ENCODE results near the gene TTL.
"Not testable (repeated sequence)": the region's sequence is repeated elsewhere in the genome, so short reads cannot be mapped to it uniquely, and the experiment has no call there.

Gene TTL

GRCh38 chr2:112481528-112482233 is at the start of gene TTL:
TTL (plus strand) TSS chr2:112482156; CDS start chr2:112482345, 189 bp downstream.
- peak; percentile 87 for DNase-seq

GRCh38 chr2:112432390-112432734 is 49.6 kb upstream of the TTL start:
- DNase-seq, result peak; percentile 4

- peak; percentile 21 for DNase-seq
Observed at GRCh38 chr2:112432735-112433479, 49.0 kb upstream of the TTL start.

- peak; percentile 94 for DNase-seq
Observed at GRCh38 chr2:112433480-112433879, 48.5 kb upstream of the TTL start, which contains the start of gene RGPD8. RGPD8 (minus strand) TSS chr2:112433645; CDS start chr2:112433453, 192 bp downstream.

- DNase-seq, result no peak
Observed at GRCh38 chr2:112433932-112434730, 47.8 kb upstream of the TTL start.

GRCh38 chr2:112434890-112435715 is 46.9 kb upstream of the TTL start:
- DNase-seq, result not testable (repeated sequence)

- not testable (repeated sequence) for DNase-seq
Observed at GRCh38 chr2:112435716-112436431, 46.1 kb upstream of the TTL start.

GRCh38 chr2:112436993-112437392 is 45.0 kb upstream of the TTL start:
- DNase-seq, result not testable (repeated sequence)

GRCh38 chr2:112437405-112437831 is 44.5 kb upstream of the TTL start:
- not testable (repeated sequence) for DNase-seq

- not testable (repeated sequence) for DNase-seq
Observed at GRCh38 chr2:112438603-112439261, 43.2 kb upstream of the TTL start.

- DNase-seq, result not testable (repeated sequence)
Observed at GRCh38 chr2:112444256-112444655, 37.7 kb upstream of the TTL start.

- DNase-seq, result no peak
Observed at GRCh38 chr2:112449854-112450253, 32.1 kb upstream of the TTL start.

GRCh38 chr2:112451317-112451716 is 30.6 kb upstream of the TTL start:
- no peak for DNase-seq

GRCh38 chr2:112454586-112454985 is 27.4 kb upstream of the TTL start:
- DNase-seq, result no peak

GRCh38 chr2:112459372-112459771 is 22.6 kb upstream of the TTL start:
- DNase-seq, result no peak

- no peak for DNase-seq
Observed at GRCh38 chr2:112462178-112462577, 19.8 kb upstream of the TTL start.

- DNase-seq, result no peak
Observed at GRCh38 chr2:112463256-112463655, 18.7 kb upstream of the TTL start.

GRCh38 chr2:112465382-112465781 is 16.6 kb upstream of the TTL start:
- DNase-seq, result no peak

- no peak for DNase-seq
Observed at GRCh38 chr2:112472547-112473263, 9.3 kb upstream of the TTL start.

GRCh38 chr2:112474844-112475486 is 7.0 kb upstream of the TTL start:
- DNase-seq, result no peak
